WTC11 (cell line): ENCODE measurements around the gene BRD4.

Source experiments
- E2F5 ChIP-seq: sonication (generic); formaldehyde crosslinking; IDR thresholded peaks from 2 replicates; pipeline ENCODE4 v1.8.1; 2022; ENCODE audit warnings: mild to moderate bottlenecking, moderate library complexity, missing genetic modification reagents
- FOXJ3 ChIP-seq: sonication (generic); formaldehyde crosslinking; IDR thresholded peaks from 2 replicates; pipeline ENCODE4 v1.9.0; 2021; ENCODE audit warnings: missing genetic modification reagents, mild to moderate bottlenecking, borderline replicate concordance
- FOXP4 ChIP-seq: sonication (generic); formaldehyde crosslinking; IDR thresholded peaks from 2 replicates; pipeline ENCODE4 v1.8.0; 2022; ENCODE audit warnings: mild to moderate bottlenecking, missing genetic modification reagents
- MAX ChIP-seq: sonication (generic); formaldehyde crosslinking; IDR thresholded peaks from 2 replicates; pipeline ENCODE4 v1.8.0; 2022; ENCODE audit warnings: mild to moderate bottlenecking, missing genetic modification reagents
- NFYB ChIP-seq: sonication (generic); formaldehyde crosslinking; conservative IDR thresholded peaks from 2 replicates; pipeline ENCODE4 v1.8.0; 2022; ENCODE audit warnings: low read depth, missing genetic modification reagents
- TF ChIP-seq, protein P1 (sequence below): fragments of 200-600 bp; IDR thresholded peaks from 2 replicates; pipeline ENCODE4 v1.8.0; 2022; ENCODE audit warnings: antibody characterized with exemption
- TF ChIP-seq, protein P2 (sequence below): sonication (generic); formaldehyde crosslinking; IDR thresholded peaks from 2 replicates; pipeline ENCODE4 v1.8.0; 2022; ENCODE audit warnings: mild to moderate bottlenecking, missing genetic modification reagents
- TF ChIP-seq, protein P3 (sequence below): sonication (generic); formaldehyde crosslinking; conservative IDR thresholded peaks from 2 replicates; pipeline ENCODE4 v1.8.1; 2022; ENCODE audit warnings: mild to moderate bottlenecking, missing genetic modification reagents

DNA sequence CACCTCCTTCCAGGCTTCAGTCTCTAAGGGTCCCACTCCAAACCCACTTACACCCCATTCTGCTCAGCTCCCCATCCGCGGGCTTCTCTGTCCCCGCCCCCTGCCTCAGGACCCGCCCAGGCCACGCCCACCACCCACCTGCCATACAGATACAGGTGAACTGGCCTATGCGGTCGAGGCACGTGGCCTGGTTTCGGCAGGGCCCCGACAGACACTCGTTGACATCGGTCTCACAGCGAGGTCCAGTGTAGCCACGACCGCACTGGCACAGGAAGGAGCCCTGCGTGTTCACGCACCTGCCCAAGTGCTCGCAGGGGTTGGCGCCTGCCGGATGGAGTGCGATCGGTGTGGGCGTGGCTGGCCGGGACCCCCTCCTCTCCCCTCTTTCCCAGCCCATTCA, 143.5 kb downstream of the BRD4 start:
- no peak for TF ChIP-seq FOXJ3
- no peak for TF ChIP-seq FOXP4 (CRISPR knock-in tag)
- TF ChIP-seq, protein P1, sequence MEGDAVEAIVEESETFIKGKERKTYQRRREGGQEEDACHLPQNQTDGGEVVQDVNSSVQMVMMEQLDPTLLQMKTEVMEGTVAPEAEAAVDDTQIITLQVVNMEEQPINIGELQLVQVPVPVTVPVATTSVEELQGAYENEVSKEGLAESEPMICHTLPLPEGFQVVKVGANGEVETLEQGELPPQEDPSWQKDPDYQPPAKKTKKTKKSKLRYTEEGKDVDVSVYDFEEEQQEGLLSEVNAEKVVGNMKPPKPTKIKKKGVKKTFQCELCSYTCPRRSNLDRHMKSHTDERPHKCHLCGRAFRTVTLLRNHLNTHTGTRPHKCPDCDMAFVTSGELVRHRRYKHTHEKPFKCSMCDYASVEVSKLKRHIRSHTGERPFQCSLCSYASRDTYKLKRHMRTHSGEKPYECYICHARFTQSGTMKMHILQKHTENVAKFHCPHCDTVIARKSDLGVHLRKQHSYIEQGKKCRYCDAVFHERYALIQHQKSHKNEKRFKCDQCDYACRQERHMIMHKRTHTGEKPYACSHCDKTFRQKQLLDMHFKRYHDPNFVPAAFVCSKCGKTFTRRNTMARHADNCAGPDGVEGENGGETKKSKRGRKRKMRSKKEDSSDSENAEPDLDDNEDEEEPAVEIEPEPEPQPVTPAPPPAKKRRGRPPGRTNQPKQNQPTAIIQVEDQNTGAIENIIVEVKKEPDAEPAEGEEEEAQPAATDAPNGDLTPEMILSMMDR, result no peak
- TF ChIP-seq, protein P2, sequence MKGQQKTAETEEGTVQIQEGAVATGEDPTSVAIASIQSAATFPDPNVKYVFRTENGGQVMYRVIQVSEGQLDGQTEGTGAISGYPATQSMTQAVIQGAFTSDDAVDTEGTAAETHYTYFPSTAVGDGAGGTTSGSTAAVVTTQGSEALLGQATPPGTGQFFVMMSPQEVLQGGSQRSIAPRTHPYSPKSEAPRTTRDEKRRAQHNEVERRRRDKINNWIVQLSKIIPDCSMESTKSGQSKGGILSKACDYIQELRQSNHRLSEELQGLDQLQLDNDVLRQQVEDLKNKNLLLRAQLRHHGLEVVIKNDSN (CRISPR knock-in tag), result no peak
- TF ChIP-seq, protein P3, sequence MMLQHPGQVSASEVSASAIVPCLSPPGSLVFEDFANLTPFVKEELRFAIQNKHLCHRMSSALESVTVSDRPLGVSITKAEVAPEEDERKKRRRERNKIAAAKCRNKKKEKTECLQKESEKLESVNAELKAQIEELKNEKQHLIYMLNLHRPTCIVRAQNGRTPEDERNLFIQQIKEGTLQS (CRISPR knock-in tag), result no peak
- no peak for TF ChIP-seq E2F5 (CRISPR knock-in tag)
- no peak for TF ChIP-seq MAX (CRISPR knock-in tag)
- TF ChIP-seq NFYB (CRISPR knock-in tag), result no peak
